Ovary (tissue), 9 donors: ENCODE measurements around the gene DNAAF1. TPM values are rescaled to one million over a fixed set of nuclear protein-coding genes. Genes with fewer than 3 reads are reported as not detected.
"Not testable (repeated sequence)": the region's sequence is repeated elsewhere in the genome, so short reads cannot be mapped to it uniquely, and the experiment has no call there.

Source experiments
- DNase-seq, 5 donors: peaks; one replicate each; pipeline ENCODE4 v3.0.0-alpha.2; 2019 to 2020
- H3K27ac ChIP-seq, 2 donors: fragments of 200-600 bp; one replicate each; pipeline versions ENCODE4 v1.5.1 to v1.8.0; 2019 to 2022
- H3K27me3 ChIP-seq: fragments of 200-600 bp; one replicate; pipeline ENCODE4 v1.8.0; 2022
- H3K36me3 ChIP-seq: fragments of 200-600 bp; sonication (generic); one replicate; pipeline ENCODE4 v1.5.1; 2019
- H3K4me1 ChIP-seq: one replicate; pipeline ENCODE4 v1.8.1; 2013; ENCODE audit warnings: mild to moderate bottlenecking, moderate library complexity; ENCODE audit not compliant: insufficient read depth
- H3K4me3 ChIP-seq: fragments of 200-600 bp; sonication (generic); one replicate; pipeline ENCODE4 v1.5.1; 2017
- H3K9me3 ChIP-seq, 2 donors: fragments of 200-600 bp in 1 of 2; sonication (generic) in 1 of 2; one replicate each; pipeline versions ENCODE4 v1.5.1 to v1.8.1; 2013 to 2019; ENCODE audit warnings: mild to moderate bottlenecking in 1 of 2, moderate library complexity in 1 of 2
- EP300 ChIP-seq: sonication (generic); formaldehyde crosslinking; IDR thresholded peaks from one replicate; pipeline ENCODE4 v1.6.1; 2017; ENCODE audit warnings: antibody characterized with exemption
- POLR2A ChIP-seq: fragments of 450-650 bp; IDR thresholded peaks from one replicate; pipeline ENCODE4 v1.6.1; 2017; ENCODE audit warnings: antibody characterized with exemption, mild to moderate bottlenecking, moderate library complexity
- WGBS, 3 donors: extraction: QIAGEN DNeasy Blood & Tissue Kit in 1 of 3; methylation state at CpG; one replicate each; pipeline versions ENCODE4 v1.1.5 to v1.1.7; 2013 to 2017; 5-methylcytosine and 5-hydroxymethylcytosine counted together
- intact Hi-C, 4 donors: fragments of 100-400 bp; cut with DNase I; formaldehyde crosslinking; loops; one replicate each; pipeline versions ENCODE4 v1.11.0 to v1.15.1; 2022 to 2023
- polyA plus RNA-seq, 2 donors: library from polyadenylated mRNA; stranded (reverse); fragments of 200-250 nt in 1 of 2; fragments of 350-450 nt in 1 of 2; fragmentation: Illumina TruSeq in 1 of 2; extraction: RNeasy Lipid Tissue Mini Kit (QIAGEN cat#74804) in 1 of 2; gene quantifications; one replicate each; pipeline ENCODE4 v1.2.3, GENCODE V29; 2013 to 2014
- total RNA-seq, 7 donors: library from RNA; depleted of rRNA in 2 of 7; stranded (reverse); fragments of >200 nt in 2 of 7; fragmentation: NEBNext Ultra II Directional in 3 of 7; extraction: Animal tissue kit (Norgen Biotek cat#: 25700) in 3 of 7; gene quantifications; one replicate each; pipeline versions ENCODE4 v1.1.0 to v1.2.4, GENCODE V29; 2016 to 2023
- TF ChIP-seq, protein P1 (sequence below), 3 donors: fragments of 450-650 bp in 2 of 3; fragments of 200-600 bp in 1 of 3; IDR thresholded peaks; one replicate each; pipeline versions ENCODE4 v1.5.1 to v1.8.0; 2016 to 2022; ENCODE audit warnings: antibody characterized with exemption in 3 of 3, mild to moderate bottlenecking in 1 of 3
- donor health status: DM: no; HTN: no; CAD: no; lungs with moderate emphysema.
- donor health status: DM: no; HTN: no; CAD: no.
- donor health status: Bipolar disorder and iron deficiency.
- donor health status: DM: yes; HTN: yes; CAD: no.
- donor health status: DM: no; HTN: no; CAD: no.
- donor health status: DM: yes; HTN: yes; CAD: no.

The DNAAF1 gene
- total and polyA plus RNA-seq, 9 donors = 0.33 to 42.6 (median 1.8) TPM

DNA sequence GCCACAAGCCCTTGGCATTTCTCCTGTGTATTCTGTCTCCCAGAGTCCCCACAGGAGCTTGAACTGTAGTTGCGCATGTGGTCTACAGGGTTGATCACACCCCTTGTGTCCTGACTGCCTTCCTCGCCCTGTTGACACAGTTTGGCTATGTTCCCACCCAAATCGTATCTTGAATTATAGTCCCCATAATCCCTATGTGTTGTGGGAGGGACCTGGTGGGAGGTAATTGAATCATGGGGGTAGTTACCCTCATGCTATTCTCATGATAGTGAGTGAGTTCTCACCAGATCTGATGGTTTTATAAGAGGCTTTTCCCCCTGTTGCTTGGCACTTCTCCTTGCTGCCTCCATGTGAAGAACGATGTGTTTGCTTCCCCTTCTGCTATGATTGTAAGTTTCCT is 67.0 kb downstream of the DNAAF1 start:
- H3K27me3 ChIP-seq = no peaks in the 10 kb centered on the region
- H3K36me3 ChIP-seq = no peaks in the 10 kb centered on the region
- intact Hi-C loops = no loop called here
- WGBS, 3 donors = 56 to 61% (median 58%) methylated on average over 4 of the region's 4 CpGs
- no peak for DNase-seq
- H3K27ac ChIP-seq = no peak overlapping the region
- no peak overlapping the region for H3K4me3 ChIP-seq
- TF ChIP-seq POLR2A (no peak), EP300 (no peak)
- TF ChIP-seq, protein P1, sequence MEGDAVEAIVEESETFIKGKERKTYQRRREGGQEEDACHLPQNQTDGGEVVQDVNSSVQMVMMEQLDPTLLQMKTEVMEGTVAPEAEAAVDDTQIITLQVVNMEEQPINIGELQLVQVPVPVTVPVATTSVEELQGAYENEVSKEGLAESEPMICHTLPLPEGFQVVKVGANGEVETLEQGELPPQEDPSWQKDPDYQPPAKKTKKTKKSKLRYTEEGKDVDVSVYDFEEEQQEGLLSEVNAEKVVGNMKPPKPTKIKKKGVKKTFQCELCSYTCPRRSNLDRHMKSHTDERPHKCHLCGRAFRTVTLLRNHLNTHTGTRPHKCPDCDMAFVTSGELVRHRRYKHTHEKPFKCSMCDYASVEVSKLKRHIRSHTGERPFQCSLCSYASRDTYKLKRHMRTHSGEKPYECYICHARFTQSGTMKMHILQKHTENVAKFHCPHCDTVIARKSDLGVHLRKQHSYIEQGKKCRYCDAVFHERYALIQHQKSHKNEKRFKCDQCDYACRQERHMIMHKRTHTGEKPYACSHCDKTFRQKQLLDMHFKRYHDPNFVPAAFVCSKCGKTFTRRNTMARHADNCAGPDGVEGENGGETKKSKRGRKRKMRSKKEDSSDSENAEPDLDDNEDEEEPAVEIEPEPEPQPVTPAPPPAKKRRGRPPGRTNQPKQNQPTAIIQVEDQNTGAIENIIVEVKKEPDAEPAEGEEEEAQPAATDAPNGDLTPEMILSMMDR (IDR thresholded peaks at IDR 0.05) = no peak
- H3K4me1 ChIP-seq = no peaks in the 10 kb centered on the region
- H3K9me3 ChIP-seq = no peaks in the 10 kb centered on the region

DNA sequence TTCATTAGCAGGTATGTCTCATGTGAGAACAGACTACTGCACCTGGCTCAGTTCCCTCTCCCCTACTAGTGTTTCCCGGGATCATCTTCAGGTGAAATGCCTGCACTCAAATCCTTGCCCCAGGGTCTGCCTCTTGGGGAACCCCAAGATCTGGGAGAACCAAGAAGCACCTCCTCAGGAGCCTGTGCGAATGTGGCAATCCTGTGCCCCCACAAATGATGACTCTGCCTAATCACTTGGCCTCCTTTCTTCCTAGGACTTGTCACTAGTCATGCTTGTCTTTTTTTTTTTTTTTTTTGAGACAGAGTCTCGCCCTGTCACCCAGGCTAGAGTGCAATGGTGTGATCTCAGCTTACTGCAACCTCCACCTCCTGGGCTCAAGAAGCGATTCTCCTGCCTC is 67.5 kb downstream of the DNAAF1 start:
- H3K27ac ChIP-seq = no peak overlapping the region
- no peaks in the 10 kb centered on the region for H3K36me3 ChIP-seq
- no peak for DNase-seq
- no peak for TF ChIP-seq POLR2A
- TF ChIP-seq, protein P1 (IDR thresholded peaks at IDR 0.05) = no peak
- no peak for TF ChIP-seq EP300
- no peaks in the 10 kb centered on the region for H3K9me3 ChIP-seq
- WGBS, 3 donors = 86 to 94% (median 86%) methylated on average over 4 of the region's 4 CpGs
- H3K4me3 ChIP-seq = no peak overlapping the region
- no peaks in the 10 kb centered on the region for H3K27me3 ChIP-seq
- H3K4me1 ChIP-seq = no peaks in the 10 kb centered on the region
- intact Hi-C loops = no loop called here

- Histone ChIP-seq H3K36me3 (no peaks in the 10 kb centered on the region), H3K9me3 (no peaks in the 10 kb centered on the region), H3K4me3 (no peak overlapping the region), H3K27ac (no peak overlapping the region), H3K4me1 (no peaks in the 10 kb centered on the region), H3K27me3 (no peaks in the 10 kb centered on the region)
- TF ChIP-seq, protein P1 (IDR thresholded peaks at IDR 0.05) = no peak
- TF ChIP-seq POLR2A (no peak), EP300 (no peak)
- intact Hi-C loops = no loop called here
- no peak for DNase-seq
- WGBS, 3 donors = 78 to 84% (median 83%) methylated on average over 15 of the region's 15 CpGs
These were observed 69.5 kb downstream of the DNAAF1 start for GRCh38 chr16:84214451-84215066.

DNA sequence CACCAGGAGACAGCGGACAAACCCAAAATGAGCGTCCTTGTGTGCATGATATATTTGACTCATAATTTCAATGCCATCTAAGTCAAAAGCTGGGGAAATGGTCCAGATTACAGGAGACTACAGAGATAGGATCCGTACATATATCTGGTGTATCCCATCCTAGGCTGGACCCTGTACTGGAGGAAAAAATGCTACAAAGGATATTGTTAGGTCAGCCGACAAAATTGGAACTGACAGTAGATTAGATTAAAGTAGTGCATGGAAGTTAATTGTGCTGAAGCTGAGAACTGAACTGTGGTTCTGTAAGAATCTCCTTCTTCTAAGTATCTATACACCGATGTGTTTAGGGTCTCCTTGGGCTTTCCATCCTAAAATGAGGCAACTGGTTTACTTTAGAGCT is 70.4 kb downstream of the DNAAF1 start:
- no peak for DNase-seq
- H3K4me3 ChIP-seq = no peak overlapping the region
- no peak overlapping the region for H3K27ac ChIP-seq
- H3K27me3 ChIP-seq = no peaks in the 10 kb centered on the region
- H3K36me3 ChIP-seq = no peaks in the 10 kb centered on the region
- TF ChIP-seq, protein P1 (IDR thresholded peaks at IDR 0.05) = no peak
- TF ChIP-seq POLR2A (no peak), EP300 (no peak)
- intact Hi-C loops = no loop called here
- 82 to 91% (median 87%) methylated on average over 5 of the region's 5 CpGs for WGBS, 3 donors
- H3K4me1 ChIP-seq = no peaks in the 10 kb centered on the region
- no peaks in the 10 kb centered on the region for H3K9me3 ChIP-seq

DNA sequence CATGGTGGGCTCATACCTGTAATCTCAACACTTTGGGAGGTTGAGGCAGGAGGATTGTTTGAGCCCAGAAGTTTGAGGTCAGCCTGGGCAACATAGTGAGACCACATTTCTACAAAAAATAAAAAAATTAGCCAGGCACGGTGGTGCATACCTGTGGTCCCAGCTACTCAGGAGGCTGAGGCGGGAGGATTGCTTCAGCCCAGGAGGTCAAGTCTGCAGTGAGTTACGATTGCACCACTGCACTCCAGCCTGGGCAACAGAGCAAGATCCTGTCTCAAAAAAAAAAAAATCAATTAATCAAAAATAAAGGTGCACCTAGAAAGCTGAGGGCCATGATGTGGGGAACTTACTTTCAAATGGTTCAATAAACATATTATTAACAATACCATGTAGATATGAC is 71.0 kb downstream of the DNAAF1 start:
- H3K9me3 ChIP-seq, H3K27ac ChIP-seq, H3K27me3 ChIP-seq, intact Hi-C loops, H3K4me1 ChIP-seq, DNase-seq, H3K36me3 ChIP-seq, H3K4me3 ChIP-seq: not testable (repeated sequence)
- WGBS, 3 donors = 89 to 95% (median 91%) methylated on average over 3 of the region's 3 CpGs
